Activated T-cell treated with anti-CD3 and anti-CD28 coated beads for 4 hours (primary cell): ENCODE results near the gene KCNIP2.

Source experiments
- DNase-seq: peaks from one replicate; pipeline ENCODE4 v3.0.0-alpha.2; 2020

KCNIP2 gene

DNA sequence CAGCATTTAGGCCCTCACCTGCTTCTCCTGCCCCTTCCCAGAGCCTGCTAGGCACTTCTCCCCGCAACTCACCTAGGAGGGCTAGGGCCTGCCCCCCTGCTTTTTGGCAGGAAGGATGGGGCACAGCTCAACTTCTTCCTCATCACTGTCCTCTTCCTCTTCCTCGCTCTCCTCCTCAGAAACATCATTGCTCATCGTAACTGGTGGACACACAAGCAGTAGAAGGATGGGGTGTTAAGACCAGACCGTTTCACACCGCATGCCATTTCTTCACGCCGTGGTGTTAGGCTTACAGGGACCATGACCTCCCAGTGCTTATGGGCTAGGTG is 62.0 kb downstream of the KCNIP2 start:
- no peak for DNase-seq

DNA sequence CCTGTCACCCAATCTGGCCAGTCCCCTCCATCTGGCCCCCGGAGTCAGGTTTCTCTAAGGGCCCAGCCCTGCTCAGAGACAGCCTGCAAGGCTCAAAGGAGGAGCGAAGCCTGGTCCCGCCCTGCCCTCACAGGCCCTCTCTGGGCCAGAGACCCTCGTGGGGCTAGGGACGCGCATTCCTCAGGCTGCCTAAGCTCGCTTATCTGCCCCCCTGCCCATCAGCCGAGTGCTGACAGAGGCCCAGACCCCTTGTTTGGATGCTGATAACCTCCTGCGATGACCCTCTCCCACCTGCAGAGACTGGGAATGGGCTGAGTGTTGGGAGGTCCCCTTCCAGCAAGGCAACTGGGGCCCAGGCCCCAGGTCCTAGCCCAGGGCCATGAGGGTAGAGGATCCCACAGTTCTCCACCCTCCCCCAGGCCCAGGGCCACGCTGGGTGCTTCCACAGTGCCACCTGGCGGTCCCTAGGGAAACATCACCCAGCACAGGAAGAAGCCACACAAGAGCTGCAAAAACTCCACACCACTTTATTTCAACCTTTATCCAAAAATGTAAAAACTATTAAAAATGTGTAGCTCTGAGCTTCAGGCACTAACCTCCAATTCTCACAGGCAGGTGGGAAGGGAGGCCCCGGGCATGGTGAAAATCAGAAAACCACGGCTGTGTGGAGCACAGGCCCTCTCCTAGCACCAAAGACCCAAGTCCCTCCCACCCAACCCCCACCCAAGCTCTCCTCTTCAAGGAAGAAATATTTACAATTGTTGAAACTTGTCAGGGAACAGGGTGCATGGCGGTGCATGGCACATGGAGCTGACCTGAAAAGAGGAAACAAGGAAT is 62.6 kb downstream of the KCNIP2 start:
- peak; percentile 66 for DNase-seq

DNA sequence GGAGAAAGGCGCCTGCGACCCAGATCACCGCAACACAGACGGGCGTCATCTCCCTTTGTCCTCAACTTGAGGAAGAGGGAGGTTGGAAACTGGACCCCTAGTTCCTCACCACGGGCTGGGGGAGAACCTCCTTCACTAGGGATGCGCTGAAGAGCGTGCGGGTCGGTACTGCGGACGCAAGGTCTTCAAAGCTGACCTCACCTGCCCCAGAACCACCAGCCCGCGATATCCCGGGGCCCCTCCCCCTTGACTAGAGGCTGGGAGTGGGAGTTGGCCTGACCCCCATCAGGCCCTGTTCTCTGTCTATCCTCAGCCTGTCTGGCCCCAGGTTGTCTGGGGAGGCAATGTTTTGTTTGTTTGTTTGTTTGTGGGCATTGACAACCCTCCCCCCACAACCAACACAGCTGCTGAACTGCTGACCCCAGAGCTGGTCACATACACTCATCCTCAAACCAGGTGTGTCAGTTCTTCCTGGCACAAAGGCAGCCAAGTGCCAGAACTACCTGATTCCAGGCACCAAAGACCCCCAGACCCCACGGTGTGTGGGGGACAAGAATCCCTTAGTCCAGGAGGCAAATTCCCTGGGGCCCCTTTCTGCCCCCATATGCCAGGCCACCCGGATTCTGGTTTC is 63.3 kb downstream of the KCNIP2 start:
- no peak for DNase-seq

DNA sequence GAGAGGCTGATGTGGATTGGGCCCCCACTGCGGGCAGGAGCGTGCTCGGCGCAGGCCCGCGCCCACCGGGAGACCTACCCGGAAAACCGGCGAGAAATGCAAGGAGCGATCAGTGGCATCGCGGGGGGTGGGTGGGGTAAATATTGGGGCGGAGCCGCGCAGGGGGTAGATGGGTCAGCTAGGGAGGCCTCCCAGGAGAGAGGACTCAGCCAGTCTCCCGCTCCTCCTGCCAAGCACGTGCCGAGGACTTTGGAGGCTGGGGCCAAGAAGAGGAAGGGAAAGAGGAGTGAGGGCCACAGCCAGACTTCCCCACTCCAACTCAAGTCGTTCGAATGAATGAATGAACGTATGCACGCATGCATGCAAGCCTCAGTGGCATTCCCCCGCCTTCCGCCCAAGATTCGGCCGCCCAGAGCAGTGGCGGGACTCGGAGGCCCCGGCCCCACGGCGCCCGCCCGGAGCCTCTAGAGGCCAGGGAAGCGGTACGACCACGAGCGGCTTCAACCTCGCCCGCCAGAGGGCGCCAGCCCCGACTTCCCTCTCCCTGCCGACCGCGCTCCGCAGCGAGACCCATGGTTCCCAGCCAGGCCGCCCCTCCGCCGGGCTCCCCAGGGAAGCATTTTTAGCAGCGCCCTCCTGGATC is 63.9 kb downstream of the KCNIP2 start:
- DNase-seq = peak; percentile 78

DNA sequence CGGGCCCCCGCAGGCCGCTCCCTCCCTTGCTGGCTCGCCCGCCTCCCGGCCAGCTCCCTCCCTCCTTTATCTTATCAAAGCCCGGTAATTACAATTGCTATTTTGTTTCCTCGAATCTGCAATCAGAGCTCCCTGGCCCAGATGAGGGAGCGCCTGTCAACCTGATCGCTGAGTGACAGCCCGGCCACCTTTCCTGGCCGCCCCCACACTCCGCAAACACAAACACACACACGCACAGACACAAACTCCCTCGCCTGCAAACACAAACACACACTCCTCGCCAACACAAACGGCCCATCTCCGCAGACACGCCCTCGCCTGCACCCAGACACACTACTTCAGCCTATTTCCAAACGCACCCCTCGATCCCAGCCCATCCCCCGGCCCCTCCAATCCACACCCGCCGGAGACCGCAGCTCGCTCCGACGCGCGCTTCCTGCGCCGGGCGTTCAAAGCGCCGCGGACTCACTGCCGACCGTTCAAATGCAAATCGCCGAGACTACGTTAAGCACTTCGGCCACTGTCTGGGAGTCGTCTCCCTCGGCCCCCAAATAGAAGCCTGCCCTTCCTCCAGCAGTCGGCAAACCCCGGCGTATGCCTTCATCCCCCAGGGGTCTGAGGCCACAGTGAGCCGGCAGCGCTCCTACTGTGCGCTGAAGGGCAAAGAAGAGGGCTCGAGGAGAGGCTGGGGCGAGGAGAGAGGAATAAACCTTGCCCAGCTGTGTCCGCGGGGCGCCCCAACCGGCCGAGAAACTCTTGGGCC is 64.6 kb downstream of the KCNIP2 start:
- DNase-seq = no peak

DNA sequence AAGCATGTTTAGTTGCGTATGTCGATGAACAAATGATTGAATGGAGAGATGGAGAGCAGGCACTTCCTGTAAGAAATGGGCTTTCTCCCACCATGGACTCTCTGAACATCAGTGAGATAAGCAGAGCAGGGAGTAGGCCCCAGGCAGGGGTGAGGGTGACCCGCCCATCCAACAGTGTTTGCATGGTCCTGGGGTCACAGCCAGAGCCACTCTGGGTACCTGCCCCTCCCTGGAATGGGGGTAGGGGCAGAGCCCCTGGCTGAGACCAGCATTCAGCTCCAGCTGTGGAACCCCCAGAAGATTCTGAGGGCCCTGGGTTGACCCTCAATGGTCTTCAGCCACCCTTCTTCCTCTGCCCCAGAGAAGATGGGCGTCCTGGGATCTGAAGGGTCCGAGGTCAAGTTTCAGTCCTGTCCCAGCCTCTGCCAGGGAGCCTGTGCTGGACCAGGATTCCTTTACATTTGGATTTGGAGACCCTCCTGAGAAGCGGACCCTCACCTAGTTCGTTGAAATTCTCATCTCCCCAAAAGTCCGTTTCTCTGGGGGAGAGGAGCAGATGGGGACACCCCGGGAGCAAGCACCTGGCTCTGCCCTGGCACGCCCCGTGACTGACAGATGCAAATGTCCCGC is 65.3 kb downstream of the KCNIP2 start:
- no peak for DNase-seq

DNA sequence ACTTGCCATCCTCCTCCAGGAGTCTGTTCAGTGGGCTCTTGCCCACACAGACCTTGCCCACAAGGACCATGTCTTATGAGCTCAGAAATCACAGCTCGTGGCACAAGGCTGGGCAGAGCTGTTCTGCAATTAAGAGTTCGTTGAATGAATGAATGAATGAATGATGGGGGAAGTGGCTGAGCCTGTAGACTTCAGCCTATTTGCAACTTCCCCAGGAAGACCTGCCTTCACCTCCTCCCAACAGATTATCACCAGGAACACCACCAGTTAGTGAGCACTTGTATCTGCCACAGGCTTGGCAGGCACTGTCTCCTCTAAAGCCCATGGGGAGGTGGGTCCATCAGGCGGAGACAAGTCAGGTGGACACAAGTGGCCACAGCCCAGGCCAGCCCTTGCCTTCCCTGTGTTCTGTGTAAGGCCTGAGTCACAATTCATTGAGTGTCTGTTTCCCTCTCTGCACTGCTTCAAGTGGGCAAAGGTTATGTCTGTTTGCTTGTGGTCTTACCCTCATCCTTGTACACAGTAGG is 65.9 kb downstream of the KCNIP2 start:
- no peak for DNase-seq

DNA sequence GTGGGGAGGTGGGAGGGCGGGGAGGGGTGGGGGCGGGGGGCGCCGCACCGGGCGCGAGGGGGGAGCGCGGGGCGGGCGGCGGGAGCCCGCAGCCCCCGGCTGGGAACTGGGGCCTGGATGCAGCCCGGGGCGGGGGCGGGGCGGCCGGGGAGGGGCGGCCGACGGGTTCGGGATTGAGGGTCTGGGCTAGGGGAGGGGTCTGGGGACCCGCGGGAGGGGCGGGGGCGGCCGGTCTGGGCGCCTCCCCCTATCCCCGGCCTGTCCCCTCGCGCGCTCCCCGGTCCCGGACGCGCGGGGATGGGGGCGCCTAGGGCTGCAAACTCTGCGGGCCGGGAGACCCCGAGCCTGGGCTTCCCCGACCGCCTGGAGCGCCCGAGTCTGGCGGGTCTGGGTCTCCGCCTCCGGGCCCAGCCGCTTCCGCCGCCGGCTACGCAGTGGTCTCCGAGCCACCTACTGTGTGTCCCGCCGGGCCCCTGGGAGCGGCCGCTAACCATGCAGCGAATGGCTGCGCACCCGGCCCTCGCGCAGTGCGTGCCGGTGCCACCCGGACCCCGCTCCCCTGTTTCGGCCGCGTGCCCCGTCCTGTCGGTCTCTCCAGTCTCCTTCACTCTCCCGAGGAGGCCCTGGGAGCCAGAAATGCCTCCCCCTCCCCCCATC is 67.3 kb downstream of the KCNIP2 start:
- no peak for DNase-seq
